HG03442 (cell line): ENCODE measurements around the gene ELMOD3.

Source experiments
- ATAC-seq: cut with Tn5 transposase; IDR thresholded peaks from one replicate; pipeline ENCODE4 v1.9.1; 2021; ENCODE audit warnings: mild to moderate bottlenecking, moderate library complexity; ENCODE audit not compliant: unreplicated experiment

Gene ELMOD3

DNA sequence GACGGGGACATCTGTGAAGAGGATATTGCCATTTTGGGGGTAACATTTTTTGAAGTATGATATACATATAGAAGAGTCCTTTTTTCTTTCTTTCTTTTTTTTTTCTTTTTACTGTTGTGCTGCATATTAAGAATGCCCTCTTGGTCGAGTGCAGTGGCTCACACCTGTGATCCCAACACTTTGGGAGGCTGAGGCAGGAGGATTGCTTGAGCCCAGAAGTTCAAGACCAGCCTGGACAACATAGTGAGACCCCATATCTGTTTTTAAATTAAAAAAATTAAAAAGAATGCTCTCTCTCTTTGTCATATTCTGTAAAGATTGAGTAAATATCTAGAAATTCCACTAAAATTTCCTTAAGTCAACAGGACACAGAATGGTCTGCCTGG lies 67.5 kb downstream of the ELMOD3 start:
- ATAC-seq, result no peak

DNA sequence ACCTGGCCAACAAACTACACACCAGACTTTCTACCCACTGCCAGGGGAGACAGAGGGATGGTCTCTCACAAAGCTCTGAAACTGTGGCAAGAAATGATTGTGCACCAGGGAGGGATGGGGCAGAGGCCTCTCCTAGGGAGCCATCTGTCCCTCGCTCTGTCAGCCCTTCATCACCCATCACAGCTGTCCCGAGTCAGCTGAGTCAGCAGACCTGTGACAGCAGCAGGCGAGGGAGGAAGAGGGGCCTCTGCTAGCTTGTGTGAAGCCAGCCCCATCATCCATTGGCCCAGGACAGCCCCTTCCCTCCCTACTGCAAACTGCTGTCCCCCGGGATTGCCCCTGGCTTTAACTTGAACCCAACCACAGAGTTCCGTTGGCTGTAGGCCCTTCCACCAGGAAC lies 69.0 kb downstream of the ELMOD3 start:
- ATAC-seq, result no peak

DNA sequence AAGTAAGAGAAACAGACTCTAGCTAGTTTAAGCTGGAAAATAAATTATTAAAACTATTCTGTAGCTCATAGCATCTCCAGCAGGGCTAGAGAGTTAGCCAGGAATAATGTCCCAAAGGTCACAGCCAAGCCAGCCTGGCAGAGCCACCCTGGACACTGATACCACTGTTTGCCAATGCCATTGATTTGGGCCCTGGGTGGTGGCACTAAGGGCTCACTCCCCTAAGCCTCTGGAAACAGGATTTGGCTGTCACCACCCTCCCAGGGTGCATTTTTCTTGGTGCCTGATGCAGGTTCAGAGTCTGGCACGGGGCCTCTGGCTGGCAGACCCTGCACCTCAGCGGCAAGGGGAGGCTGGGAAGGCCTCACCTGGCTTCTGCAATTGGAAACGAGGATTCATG lies 71.0 kb downstream of the ELMOD3 start:
- ATAC-seq, result no peak

DNA sequence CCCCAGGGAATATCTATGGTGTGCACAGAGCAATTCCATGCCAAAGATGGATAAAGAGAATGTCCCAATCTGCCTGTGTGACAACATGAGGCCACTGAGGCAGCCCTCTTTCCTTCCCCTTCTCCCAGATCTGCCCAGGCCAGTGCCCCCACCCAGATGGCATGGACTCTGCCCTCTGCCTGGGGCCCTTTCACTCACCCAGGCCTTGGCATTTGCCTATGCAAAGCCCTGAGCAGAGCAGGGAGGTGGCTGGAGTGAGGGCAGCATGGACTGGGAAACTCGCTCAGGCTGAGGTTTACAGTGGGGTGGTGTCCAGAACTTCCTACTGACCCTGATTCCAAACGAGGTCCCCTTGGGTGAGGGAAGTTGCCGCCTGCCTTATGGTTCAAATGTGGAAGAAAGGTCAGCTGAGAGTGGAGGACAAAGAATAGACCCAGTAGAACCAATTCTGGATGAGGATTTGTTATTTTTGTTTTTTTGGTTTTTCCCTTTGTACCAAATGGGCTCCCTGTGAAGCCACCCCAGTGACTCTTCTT lies 72.8 kb downstream of the ELMOD3 start:
- ATAC-seq, result no peak

DNA sequence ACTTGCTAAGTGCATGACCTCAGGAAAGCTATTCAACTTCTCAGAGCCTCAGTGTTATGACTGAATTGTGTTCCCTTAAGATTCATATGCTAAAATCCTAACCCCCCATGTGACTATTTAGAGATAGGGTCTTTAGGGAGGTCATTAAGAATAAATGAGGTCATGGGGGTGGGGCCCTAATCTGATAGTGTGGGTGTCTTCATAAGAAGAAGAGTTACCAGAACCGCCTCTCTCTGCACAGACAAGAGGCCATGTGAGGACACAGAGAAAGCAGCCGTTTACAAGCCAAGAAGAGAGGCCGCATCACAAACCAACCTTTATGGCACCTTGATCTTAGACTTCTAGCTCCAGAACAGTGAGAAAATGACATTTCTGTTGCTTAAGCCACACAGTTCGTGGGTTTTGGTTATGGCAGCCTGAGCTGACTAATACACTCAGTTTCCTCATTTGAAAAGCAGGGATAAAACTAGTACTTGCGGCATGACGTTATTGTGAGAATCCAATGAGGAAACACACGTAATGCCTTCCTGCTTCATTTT lies 73.8 kb downstream of the ELMOD3 start:
- no peak for ATAC-seq

DNA sequence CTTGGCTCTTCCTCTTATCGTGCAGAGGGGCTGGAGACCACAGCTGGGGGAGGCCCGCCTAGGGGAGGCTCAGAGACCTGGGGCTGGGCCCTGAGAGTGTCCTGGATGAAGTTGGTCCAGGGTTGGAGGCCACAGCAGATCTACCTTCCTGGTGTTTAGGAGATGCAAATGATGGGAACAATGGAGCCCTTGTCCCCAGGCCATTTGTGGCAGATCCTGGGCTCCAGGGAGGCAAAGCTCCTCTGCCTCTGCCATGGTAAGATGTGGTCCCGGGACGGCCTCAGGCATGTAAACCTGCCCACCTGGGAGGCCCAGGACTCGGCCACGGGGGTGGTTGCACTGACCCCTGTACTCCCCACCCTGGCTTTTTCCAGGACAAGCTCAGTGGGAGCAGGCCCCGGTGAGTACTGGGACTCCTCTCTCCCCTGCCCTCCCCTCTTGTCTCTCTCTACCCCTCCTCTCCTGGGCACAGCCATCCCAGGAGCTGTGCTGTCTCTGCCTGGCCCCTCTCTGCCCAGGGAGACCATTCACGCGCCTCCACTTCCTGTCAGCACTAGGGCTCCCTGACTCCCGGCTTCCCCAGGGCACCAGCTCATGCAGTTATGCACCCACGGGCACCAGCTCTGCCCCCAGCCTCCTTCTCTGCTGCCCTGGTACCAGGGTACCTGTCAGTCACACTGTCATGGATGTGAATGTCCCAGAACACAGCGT lies 74.8 kb downstream of the ELMOD3 start:
- no peak for ATAC-seq

DNA sequence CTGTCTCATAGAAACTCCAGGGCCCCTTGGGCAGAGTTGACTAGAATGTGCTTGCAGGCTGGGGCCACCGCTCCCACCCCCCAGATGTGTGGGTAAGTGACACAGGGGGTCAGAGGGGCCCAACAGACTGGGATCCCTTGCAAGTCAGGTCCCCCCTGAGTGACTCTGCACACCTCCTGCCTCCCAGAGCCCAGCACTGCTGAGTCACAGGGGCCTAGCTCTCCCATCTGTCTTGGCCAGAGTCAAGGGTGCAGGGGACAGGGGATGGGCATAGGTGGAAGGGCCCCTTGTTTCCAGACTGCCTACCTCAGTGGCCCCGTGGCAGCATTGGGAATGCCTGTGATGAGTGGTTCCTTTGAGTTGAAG lies 75.3 kb downstream of the ELMOD3 start:
- ATAC-seq, result no peak

DNA sequence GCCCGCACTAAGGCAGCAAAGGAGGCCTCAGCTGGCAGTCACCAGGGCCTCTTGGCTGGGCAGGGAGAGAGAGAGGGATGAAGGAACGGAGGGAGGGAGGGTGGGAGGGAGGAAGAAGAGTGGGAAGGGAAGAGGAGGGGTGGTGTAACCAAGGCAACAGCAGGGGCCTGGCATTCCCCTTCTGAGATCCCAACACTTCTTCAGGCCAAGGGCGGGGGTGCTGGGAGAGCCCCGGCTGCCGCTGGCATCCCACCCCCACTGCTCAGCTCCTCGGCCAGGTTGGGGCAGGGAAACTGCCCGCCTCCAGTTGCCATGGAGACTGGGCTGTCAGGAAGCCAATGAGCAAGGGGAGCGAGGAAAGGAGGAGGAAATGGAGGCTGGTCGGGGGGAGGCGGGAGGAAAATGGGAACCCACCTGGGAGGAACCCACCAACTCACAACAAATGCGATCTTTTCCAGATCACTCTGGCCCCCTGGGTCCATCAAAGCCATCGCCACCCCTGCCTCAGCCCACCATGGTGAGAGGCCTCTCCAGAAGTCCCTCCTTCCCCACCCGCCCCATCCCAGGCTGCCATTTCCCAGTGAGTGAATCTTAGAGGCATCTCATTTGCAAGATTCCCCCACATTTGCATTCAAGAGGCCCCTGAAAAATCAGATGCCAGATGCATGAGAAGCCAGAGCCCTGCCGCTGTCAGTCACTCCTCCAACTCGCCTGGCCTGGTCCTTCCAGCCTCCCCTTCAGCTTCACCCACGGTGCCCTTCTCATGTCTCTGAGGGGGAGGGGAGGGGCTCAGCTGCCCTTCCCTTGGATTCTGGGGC lies 76.4 kb downstream of the ELMOD3 start:
- ATAC-seq, result no peak

DNA sequence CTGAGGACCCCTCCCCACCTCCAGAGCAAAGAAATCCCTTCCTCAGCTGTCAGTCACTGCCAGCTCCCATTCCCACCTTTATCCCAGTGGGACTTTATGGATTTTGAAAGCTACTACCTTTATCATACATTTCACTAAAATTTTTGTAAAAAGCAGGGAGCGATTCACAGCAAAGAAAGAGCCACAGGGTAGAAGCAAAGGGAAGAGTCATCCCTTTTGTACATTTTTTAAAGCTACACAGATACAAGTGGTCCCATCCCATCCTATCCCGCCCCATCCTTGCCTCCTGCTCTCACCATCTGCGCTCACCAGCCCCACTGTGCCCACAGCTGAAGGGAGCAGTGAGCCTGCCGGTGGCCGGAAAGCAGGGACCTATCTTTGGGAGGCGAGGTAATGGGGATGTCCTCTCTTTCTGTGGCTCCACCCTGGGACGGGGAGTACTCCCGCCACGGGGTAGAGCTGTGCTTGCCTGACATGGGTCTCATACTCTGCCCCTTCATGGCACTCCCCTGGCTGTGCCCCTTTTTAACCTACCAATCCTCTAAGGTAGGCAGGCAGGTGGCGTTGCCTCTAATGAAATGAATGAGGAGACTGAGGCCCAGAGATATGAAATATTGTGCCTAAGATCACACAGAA lies 77.1 kb downstream of the ELMOD3 start:
- no peak for ATAC-seq

DNA sequence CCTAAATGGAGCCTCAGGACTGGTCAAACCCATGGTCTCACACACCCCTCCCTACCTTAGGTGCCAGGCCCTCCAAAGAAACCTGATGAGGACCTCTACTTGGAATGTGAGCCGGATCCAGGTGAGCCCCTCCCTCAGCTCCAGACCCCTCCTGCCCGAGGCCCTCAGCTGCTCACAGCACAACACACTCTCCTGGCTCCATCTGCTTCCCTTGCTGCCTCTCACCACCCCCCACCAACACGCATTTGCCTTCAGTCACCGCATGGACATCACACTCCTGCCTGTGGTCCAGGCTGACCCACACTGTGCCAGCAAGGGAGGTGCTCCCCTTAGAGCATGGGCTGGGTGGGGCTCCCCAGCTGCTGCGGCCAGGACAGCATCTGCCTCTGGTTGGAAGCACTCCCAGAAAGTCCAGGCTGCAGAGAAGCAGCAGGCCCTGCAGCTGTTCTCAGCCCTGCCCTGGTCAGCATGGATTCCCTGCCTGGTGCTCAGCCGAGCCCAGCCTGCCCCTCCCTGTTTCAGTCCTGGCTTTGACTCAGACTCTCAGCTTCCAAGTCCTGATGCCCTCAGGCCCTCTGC lies 79.0 kb downstream of the ELMOD3 start:
- no peak for ATAC-seq

DNA sequence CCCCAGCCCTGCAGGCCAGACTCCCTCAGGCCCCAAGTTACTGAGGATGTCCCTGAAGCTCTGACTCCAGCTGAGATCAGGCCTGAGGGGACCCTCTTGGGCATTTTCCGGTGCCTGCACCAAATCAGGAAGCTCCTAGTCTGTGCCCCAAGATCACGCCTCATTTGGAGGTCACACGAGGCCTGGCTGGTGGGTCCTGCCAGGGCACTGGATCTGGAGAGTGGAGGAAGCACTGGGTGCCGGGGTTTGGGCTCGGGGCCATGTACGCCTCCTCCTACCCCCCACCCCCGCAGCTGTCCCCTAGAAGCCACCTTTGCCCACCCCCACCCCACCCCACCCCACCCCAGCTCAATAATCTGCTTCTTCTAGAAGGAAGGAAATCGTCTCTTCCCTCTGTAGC lies 80.1 kb downstream of the ELMOD3 start:
- ATAC-seq, result no peak

DNA sequence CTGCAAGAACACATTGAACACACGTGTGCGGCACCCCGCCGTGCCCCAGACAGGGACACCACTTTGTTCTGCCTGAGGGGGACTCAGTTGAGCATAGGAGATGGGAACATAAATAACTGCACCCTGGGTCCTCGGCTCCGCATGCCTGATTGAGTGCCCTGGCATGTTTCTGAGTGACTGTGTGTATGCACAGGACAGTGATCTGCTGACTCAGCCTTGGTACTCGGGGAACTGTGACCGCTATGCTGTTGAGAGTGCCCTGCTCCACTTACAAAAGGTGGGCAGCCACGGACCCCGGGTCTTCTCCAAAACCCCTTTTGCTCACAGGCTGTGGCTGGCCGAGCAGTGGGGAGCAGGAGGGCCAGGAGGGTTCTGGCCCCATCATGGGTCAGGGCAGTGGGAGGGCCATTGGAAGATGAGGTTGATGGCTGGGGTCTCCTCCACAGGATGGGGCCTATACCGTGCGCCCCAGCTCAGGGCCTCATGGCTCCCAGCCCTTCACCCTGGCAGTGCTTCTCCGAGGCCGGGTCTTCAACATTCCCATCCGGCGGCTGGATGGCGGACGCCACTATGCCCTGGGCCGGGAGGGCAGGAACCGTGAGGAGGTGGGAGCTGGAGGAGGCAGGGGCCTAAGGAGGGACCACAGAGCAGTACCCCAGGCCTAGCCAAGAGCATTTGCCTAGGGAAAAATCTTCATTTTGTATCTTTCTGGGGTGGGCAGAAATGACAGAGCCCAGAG lies 80.8 kb downstream of the ELMOD3 start:
- no peak for ATAC-seq

DNA sequence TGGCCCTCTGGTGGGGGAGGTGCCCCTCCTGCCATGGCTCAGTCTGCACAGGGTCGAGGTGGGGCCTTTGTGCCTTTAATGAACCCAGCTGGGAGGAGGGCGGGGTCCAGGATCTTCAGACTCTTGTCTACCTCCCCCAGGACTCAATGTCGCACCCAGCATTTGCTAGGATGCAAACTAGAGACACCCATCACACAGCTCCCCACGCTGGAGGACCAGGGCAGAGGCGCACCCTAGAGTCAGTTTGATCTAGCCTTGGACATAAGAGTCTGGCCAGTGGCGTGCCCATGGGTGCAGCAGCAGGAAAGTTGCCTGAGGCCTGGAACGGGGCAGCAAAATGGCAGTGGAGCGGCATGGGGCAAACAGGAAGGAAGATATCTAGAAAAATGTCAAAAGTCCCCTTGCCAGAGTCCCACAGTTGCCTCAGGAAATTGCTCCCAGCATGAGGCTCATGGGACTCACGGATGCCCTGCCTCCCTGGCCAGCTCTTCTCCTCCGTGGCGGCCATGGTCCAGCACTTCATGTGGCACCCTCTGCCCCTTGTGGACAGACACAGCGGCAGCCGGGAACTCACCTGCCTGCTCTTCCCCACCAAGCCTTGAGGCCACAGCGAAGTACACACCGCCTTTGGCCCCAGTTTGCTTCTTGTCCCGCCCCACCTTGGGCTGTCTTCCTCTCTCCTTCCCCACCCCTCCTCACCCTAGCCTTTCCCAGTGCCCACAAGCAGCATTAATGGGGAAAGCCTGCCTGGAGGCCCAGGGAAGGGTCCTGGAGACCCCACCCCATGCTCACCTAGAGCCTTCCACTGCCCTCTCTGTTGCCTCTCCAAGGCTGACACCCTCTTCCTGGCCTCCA lies 81.6 kb downstream of the ELMOD3 start:
- ATAC-seq, result no peak

DNA sequence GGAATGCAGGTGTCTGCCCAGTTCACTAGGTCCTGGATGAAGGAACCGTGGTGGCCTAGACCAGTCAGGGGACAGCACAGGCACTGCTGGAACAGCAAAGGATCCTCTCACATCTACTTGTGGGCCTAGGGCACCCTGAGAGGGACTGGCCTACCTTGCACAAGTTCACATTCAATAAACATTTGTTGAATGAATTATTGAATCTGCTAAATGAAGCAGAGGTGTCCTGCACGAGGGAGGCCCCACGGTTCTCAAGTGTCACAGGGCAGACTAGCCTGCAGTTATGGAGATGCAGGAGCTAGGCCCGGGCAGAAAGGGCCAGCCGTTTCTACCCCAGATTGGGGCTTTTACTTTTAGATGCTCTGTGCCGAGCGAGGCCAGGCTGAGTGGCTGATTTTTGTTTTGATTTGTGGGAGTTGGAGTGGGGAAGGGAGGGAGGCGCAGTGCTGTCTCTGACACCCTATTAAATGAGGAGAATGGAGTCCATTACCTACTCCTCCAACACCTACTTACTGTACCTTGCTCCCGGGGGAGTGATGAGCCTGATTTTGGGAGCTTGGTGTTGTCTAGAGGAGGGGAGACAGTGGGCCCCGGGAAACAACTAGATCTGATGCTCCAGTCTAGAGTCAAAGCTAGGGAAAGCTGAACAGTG lies 82.4 kb downstream of the ELMOD3 start:
- no peak for ATAC-seq

DNA sequence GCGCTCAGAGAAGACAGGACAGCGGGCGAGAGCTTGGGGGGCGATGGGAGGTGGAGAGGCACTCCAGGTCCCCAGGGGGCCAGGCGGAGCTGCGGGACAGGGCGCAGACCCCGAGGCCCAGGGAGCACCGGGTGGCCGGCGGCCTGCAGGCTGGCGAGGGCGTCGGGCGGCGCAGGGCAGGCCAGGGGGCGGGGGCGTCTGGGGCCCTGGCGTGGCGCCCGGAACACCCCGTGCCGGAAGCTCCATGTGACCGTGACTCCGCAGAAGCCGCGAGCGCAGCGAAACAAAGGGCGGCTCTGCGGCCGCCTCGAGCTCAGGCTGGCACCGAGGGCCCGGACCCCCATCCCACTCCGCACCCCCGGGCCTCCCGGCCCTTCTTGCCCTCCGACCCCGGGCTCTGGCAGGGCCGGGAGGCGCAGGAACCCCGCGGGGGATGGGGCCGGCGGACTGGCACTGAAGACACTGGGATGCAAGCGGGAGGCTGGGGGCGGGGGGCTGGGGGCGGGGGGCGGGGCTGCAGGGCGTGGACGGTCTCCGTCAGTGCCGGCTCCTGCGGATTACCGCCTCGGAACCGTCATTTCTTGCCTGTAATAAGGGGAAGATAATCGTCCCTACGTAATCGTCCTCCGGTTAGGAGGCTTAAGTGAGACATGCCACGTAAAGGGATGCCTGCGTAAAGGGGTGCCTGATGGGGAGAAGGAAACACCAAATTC lies 83.1 kb downstream of the ELMOD3 start:
- ATAC-seq, result peak; percentile 82

DNA sequence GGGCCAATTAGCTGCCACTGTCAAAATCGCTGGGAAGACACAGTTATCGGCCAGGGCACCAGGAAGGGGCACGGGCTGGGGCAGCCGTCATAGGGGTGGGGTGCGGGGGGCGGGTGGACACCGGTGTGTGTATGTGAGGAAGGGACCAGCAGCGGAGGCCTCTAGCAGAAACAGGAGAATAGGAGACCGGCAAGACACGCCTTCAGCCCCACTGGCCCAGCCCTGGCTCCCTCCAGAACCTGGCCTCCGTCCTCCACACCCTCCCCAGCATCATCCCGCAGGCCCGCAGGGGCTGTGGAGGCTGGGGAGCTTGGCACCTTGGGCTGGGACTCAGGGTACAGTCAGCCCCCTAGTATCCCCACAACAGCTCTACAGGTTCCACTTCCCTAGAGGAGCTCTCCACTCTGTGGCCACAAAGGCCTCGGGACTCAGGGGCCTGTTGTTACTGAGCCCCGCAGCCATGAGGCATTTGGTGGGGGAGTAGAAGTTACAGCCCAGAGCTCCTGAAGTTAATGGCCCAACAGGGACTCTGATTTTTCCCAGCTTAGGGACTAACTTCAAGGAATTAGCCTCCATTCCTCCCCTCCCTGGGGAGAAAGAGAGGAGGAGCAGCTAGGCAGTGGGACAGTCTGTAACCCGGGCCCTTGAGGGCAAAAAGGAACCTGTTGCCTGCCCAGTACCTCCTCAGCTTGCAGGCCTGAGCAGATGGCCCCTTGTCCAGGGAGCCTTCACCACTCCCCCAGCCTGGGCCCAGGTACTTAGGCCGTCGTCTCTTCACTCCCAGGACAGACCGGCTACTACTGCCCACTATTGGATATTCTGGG lies 83.8 kb downstream of the ELMOD3 start:
- no peak for ATAC-seq

DNA sequence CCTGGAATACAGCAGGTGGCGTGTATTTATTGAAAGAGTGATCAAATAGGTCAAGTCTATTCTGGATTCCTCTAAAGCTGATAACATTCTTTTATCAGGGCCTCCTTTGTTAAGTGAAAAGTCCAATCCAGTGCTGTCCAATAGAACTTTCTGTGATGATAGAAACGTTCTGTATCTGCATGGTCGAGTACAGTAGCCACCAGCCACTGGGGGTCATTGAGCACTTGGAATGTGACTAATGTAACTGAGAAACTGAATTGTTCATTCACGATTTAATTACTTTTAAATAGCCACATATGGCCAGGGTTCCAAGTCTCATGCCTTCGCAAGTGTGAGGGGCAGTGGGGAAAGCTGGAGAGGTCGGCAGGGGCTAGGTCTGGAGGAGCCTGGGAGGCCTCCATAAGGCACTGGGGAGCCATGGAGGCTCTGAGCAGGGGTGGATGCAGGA lies 84.5 kb downstream of the ELMOD3 start:
- no peak for ATAC-seq
